GM12865 (cell line): ENCODE data around the gene MYL5.

Experiments
- DNase-seq: peaks from one replicate; pipeline ENCODE4 v3.0.0; 2010; ENCODE audit warnings: low read depth
- H3K4me3 ChIP-seq: 2 replicates; pipeline ENCODE4 v1.5.1; 2011; ENCODE audit warnings: mild to moderate bottlenecking, low read depth, low read length, control low read depth
- TF ChIP-seq, protein P1 (sequence below): IDR thresholded peaks from 2 replicates; pipeline ENCODE4 v1.5.1; 2011; ENCODE audit warnings: low read length, control low read depth, low read depth, inconsistent platforms; ENCODE audit not compliant: insufficient read depth; ENCODE audit errors: missing control alignments

MYL5 gene, protein sequence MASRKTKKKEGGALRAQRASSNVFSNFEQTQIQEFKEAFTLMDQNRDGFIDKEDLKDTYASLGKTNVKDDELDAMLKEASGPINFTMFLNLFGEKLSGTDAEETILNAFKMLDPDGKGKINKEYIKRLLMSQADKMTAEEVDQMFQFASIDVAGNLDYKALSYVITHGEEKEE

DNA sequence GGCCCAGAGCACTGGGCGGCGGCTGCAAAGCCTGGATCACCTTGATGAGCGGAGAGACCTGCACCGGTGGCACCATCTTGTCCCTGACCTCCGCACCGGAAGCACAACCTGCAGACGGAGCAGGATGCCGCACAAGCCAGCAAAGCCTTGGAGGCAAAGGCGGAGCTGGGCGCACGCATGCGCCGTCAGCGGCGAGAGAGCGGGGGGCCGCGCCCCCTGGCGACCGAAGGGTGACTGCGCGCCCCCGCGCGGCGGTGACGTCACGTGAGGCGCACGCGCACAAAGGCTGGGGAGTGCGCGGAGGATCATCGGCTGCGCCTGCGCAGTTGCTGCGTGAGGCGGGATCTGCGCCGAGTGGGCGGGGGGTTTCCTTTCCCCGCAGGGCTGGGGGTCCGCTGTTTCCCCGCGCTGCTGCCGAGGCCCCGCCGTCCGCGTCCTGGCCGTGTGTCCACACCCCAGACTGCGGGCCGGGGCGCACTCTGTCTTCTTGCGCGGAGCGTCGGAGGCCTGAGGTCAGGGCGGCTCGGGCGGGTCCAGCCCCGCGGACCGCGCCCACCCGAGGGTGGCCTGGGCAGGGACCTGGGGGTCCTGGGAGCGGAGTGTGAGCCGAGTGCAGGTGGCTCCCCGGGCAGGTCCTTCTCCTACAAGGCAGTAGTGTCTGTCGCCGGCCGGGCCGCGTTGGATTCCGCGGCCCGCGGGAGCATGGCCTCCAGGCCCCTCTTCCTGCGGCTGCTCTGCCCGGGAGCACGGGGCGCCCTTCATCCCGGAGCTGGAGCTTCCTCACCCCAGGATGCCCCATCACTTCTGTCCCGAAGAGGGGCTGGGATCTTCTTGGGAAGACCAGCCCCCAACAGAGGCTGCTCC, at the start of gene MYL5, which contains the start of gene ATP5ME:
Gene MYL5, plus strand, starts transcription at position 371 of the 864 bp plus-strand sequence. CDS start 3,485 bp downstream, outside the sequence.
Gene ATP5ME, minus strand, starts transcription at position 105 of the 864 bp plus-strand sequence. Its CDS starts 29 bp downstream, at position 76.
- H3K4me3 ChIP-seq, result peak within 1 kb of the TSS; percentile 88
- TF ChIP-seq, protein P1, sequence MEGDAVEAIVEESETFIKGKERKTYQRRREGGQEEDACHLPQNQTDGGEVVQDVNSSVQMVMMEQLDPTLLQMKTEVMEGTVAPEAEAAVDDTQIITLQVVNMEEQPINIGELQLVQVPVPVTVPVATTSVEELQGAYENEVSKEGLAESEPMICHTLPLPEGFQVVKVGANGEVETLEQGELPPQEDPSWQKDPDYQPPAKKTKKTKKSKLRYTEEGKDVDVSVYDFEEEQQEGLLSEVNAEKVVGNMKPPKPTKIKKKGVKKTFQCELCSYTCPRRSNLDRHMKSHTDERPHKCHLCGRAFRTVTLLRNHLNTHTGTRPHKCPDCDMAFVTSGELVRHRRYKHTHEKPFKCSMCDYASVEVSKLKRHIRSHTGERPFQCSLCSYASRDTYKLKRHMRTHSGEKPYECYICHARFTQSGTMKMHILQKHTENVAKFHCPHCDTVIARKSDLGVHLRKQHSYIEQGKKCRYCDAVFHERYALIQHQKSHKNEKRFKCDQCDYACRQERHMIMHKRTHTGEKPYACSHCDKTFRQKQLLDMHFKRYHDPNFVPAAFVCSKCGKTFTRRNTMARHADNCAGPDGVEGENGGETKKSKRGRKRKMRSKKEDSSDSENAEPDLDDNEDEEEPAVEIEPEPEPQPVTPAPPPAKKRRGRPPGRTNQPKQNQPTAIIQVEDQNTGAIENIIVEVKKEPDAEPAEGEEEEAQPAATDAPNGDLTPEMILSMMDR, result peak; percentile 99
- DNase-seq, result peak; percentile 98

DNA sequence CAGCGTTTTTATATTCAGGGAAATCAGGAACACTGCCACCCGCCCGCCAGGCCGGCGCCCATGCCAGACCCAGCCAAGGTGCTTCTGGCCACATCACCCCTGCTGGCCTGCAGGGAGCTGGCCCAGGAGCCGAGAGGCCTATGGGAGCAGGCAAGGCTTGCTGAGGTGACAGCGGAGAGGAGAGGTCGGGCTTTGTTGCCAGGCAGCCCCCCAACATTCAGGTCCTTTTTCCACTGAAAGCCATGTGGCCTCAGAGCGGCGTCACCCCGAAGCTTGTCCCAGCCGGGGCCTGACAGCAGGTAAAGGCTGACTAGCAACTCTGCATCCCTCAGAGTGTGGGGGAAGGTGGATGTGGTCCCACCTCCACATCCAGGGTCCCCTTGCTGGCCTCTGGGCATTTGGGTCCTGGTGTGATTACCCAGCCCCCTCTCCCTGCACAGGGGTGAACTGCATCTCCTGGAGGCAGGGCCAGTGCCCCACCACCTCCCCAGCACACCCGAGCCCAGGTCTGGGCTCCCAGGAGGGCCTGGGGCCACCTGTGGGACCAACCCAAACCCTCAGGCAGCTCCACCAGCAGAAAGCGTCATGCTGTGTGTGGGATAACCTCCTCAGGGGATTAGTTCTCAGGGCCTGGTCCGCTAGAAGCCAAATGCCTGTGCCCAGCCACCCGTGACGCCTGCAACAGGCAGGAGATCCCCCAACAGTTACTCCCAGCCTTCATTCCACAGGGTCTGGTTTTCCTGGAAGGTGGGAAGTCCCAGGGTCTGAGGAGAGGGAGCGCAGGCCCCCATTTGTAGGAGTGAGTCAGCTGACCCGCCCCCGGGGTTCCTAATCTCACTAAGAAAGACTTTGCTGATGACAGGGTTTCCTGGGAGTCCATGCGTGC, 49.4 kb upstream of the MYL5 start, which contains the start of gene PDE6B:
Gene PDE6B, plus strand, starts transcription at position 869 of the 886 bp plus-strand sequence. CDS start 54 bp downstream, outside the sequence.
- TF ChIP-seq, protein P1, result no peak
- H3K4me3 ChIP-seq, result no peak within 1 kb of the TSS
- DNase-seq, result no peak

DNA sequence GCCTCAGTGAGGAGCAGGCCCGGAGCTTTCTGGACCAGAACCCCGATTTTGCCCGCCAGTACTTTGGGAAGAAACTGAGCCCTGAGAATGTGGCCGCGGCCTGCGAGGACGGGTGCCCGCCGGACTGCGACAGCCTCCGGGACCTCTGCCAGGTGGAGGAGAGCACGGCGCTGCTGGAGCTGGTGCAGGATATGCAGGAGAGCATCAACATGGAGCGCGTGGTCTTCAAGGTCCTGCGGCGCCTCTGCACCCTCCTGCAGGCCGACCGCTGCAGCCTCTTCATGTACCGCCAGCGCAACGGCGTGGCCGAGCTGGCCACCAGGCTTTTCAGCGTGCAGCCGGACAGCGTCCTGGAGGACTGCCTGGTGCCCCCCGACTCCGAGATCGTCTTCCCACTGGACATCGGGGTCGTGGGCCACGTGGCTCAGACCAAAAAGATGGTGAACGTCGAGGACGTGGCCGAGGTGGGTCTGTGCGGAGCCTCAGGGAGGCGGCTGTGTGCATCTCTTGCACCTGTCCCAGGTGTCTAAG, 48.6 kb upstream of the MYL5 start:
- TF ChIP-seq, protein P1, result no peak
- DNase-seq, result no peak

DNA sequence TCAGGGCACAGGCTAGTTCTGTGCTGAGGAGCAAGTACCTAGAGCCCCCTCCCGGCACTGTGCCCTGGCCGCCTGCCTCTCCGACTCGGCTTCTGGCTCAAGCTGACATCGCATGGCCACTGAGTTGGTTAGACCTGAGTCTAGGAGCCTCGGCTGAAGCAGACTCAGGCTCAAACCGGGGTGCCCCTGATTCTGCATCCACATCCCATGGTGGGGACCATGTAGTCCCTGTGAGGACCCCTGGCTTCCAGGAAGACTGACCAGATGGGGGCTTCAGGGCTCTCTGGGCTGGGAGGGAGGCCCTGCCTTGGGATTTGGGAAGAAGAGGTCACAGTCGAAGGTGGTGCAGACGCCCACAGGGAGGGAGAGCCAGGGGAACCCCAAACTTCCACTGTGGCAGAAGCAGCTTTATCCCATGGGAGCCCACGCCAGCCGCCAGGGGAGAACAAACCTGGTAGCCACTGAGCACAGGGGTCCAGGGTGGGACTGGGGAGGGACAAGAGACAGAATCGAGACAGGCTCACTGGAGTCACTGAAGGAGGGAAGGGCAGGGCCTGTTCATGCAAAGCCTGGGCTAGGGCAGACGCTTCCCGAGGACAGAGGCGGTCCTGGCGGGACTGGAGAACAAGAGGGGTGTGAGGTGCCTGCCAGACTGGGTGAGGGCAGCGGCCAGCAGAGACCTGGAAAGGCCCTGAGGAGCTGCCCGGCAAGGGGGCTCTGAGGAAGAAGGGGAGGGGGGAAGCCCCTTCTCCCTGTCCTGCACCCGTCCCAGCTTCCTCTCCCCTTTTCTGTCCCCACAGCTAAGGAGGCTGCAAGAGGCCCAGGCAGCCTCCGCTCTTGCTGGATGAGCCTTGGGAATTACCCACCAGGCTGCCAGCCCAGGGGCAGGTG, 47.9 kb upstream of the MYL5 start:
- H3K4me3 ChIP-seq, result no peak overlapping the region
- no peak for DNase-seq
- TF ChIP-seq, protein P1, result no peak

More for the DNA sequence above, 48.6 kb upstream of the MYL5 start:
- H3K4me3 ChIP-seq, result no peak overlapping the region

DNA sequence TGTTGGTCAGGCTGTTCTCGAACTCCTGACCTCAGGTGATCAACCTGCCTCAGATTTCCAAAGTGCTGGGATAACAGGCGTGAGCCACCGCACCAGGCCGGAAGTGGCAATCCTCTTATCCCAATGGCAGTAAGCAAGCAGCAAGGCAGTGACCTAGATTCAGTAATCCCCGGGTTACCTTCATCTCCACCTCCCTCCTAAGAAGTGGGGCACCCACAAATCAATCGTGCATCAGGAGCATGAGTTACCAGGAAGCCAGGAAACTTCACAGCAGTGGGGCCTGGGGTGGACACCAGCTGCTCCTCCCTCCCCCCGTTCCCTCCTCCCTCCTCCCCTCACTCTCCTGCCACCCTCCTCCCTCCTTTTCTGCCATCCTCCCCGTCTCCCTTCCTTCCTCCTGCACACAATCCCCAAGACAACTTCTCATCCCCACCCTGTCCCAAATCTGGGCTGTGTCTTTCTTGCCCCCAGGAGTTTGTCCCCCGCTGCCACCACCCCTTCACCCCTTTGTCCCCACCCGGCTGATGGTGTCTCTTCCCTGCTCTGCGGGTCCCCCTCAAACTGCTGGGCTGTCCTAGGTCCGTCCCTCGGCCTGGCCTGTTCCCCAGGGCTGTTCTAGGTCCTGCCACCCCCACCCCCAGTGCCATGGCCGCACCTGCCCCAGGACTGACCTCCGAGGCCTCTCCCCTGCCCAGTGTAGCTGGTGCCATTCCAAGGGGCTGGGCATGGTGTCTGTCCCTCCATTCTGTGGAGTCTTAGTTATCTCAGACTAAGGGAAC, 46.8 kb upstream of the MYL5 start:
- DNase-seq, result no peak
- no peak overlapping the region for H3K4me3 ChIP-seq
- TF ChIP-seq, protein P1, result no peak
